HG03159 (cell line): ENCODE data around the gene ROBO3.

Source experiments
- ATAC-seq: cut with Tn5 transposase; IDR thresholded peaks from one replicate; pipeline ENCODE4 v1.9.1; 2021; ENCODE audit warnings: mild to moderate bottlenecking, moderate library complexity; ENCODE audit not compliant: unreplicated experiment

Gene ROBO3

GRCh38 chr11:124890151-124890550 is 24.9 kb downstream of the ROBO3 start:
- ATAC-seq = no peak

- ATAC-seq = no peak
Measured at GRCh38 chr11:124890683-124891372, 25.6 kb downstream of the ROBO3 start.

GRCh38 chr11:124891373-124891861 is 26.2 kb downstream of the ROBO3 start:
- no peak for ATAC-seq

- ATAC-seq = no peak
Measured at GRCh38 chr11:124892146-124892545, 26.9 kb downstream of the ROBO3 start.

- no peak for ATAC-seq
Measured at GRCh38 chr11:124892750-124893454, 27.7 kb downstream of the ROBO3 start.

GRCh38 chr11:124893781-124894401 is 28.7 kb downstream of the ROBO3 start:
- no peak for ATAC-seq

GRCh38 chr11:124894606-124895430 is 29.6 kb downstream of the ROBO3 start:
- no peak for ATAC-seq

- ATAC-seq = no peak
Measured at GRCh38 chr11:124895471-124895971, 30.3 kb downstream of the ROBO3 start.

- no peak for ATAC-seq
Measured at GRCh38 chr11:124896071-124896750, 31.0 kb downstream of the ROBO3 start.

- ATAC-seq = no peak
Measured at GRCh38 chr11:124896821-124897391, 31.7 kb downstream of the ROBO3 start.

- no peak for ATAC-seq
Measured at GRCh38 chr11:124897674-124898262, 32.5 kb downstream of the ROBO3 start, which contains the start of gene ROBO4. Gene ROBO4, minus strand, starts transcription at chr11:124897865. Its CDS starts 70 bp downstream, at chr11:124897795.

- no peak for ATAC-seq
Measured at GRCh38 chr11:124898263-124898680, 33.0 kb downstream of the ROBO3 start.

- ATAC-seq = no peak
Measured at GRCh38 chr11:124898711-124899110, 33.5 kb downstream of the ROBO3 start.

- no peak for ATAC-seq
Measured at GRCh38 chr11:124899383-124900145, 34.3 kb downstream of the ROBO3 start.

- no peak for ATAC-seq
Measured at GRCh38 chr11:124900464-124900863, 35.2 kb downstream of the ROBO3 start.

GRCh38 chr11:124902616-124903015 is 37.4 kb downstream of the ROBO3 start:
- no peak for ATAC-seq

GRCh38 chr11:124915541-124916369 is 50.5 kb downstream of the ROBO3 start:
- no peak for ATAC-seq

GRCh38 chr11:124916370-124916710 is 51.1 kb downstream of the ROBO3 start:
- no peak for ATAC-seq
